ENCODE measurements around the gene TRAPPC12. TPM values are rescaled to one million over a fixed set of nuclear protein-coding genes. Genes with fewer than 3 reads are reported as not detected.

TRAPPC12 gene
- total and polyA plus RNA-seq, 9 donors: 64.1 to 143 (median 81.4) TPM

DNA sequence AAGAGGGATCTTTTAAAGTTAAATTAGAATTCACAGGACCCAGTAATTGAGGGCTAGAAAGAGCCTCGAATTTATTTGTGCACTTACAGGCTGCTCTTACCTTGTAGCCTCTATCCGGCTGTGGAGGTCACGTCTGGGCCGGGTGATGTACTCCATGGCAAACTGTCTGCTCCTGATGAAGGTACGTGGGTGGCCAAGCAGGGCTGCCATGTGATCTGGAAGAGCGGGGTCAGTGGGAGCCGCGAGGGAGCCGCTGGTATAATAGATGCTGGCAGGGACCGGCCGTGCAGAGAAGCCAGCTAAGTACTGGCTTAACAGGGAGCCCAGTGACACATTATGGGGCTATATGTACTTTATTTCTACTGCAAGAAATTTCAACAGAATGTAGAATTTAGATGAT, 80.7 kb downstream of the TRAPPC12 start:
- H3K27ac ChIP-seq: no peak overlapping the region
- no peak overlapping the region for H3K4me3 ChIP-seq
- peak in 1 of 5 donors; percentile 16 for DNase-seq
- no peaks in the 10 kb centered on the region for H3K36me3 ChIP-seq
- H3K27me3 ChIP-seq: no peaks in the 10 kb centered on the region
- intact Hi-C loops (cut with DNase I): loop anchor here in 1 of 4 donors (2.0 kb wide), 1 partner anchor 35 kb away; no protein-coding TSS in a partner anchor
- WGBS, 3 donors: 78 to 85% (median 84%) methylated on average over 11 of the region's 11 CpGs
- H3K4me1 ChIP-seq (ENCODE audit: insufficient read depth): peaks cover 2% of the 10 kb centered on the region
- H3K9me3 ChIP-seq: no peaks in the 10 kb centered on the region
- TF ChIP-seq EP300 (IDR thresholded peaks at IDR 0.05): no peak
- no peak for TF ChIP-seq POLR2A (IDR thresholded peaks at IDR 0.05)
- TF ChIP-seq, protein P1, sequence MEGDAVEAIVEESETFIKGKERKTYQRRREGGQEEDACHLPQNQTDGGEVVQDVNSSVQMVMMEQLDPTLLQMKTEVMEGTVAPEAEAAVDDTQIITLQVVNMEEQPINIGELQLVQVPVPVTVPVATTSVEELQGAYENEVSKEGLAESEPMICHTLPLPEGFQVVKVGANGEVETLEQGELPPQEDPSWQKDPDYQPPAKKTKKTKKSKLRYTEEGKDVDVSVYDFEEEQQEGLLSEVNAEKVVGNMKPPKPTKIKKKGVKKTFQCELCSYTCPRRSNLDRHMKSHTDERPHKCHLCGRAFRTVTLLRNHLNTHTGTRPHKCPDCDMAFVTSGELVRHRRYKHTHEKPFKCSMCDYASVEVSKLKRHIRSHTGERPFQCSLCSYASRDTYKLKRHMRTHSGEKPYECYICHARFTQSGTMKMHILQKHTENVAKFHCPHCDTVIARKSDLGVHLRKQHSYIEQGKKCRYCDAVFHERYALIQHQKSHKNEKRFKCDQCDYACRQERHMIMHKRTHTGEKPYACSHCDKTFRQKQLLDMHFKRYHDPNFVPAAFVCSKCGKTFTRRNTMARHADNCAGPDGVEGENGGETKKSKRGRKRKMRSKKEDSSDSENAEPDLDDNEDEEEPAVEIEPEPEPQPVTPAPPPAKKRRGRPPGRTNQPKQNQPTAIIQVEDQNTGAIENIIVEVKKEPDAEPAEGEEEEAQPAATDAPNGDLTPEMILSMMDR (IDR thresholded peaks at IDR 0.05): no peak

GRCh38 chr2:3460831-3461800, 81.6 kb downstream of the TRAPPC12 start:
- Histone ChIP-seq H3K27ac (no peak overlapping the region), H3K27me3 (no peaks in the 10 kb centered on the region), H3K9me3 (no peaks in the 10 kb centered on the region), H3K4me1 (ENCODE audit: insufficient read depth) (peaks cover 2% of the 10 kb centered on the region), H3K36me3 (no peaks in the 10 kb centered on the region), H3K4me3 (no peak overlapping the region)
- DNase-seq: peak in 3 of 5 donors; percentile 54 to 74 (median 72)
- WGBS, 3 donors: 60 to 74% (median 61%) methylated on average over 37 to 38 of the region's 38 CpGs
- intact Hi-C loops (cut with DNase I): loop anchor here in 1 of 4 donors (2.0 kb wide), 1 partner anchor 36 kb away; no protein-coding TSS in a partner anchor
- TF ChIP-seq EP300 (IDR thresholded peaks at IDR 0.05) (no peak), POLR2A (IDR thresholded peaks at IDR 0.05) (no peak)
- TF ChIP-seq, protein P1 (IDR thresholded peaks at IDR 0.05): no peak

- Histone ChIP-seq H3K27ac (no peak overlapping the region), H3K36me3 (no peaks in the 10 kb centered on the region), H3K27me3 (no peaks in the 10 kb centered on the region), H3K4me3 (no peak overlapping the region), H3K4me1 (ENCODE audit: insufficient read depth) (peaks cover 2% of the 10 kb centered on the region), H3K9me3 (no peaks in the 10 kb centered on the region)
- WGBS, 3 donors: 53 to 70% (median 60%) methylated on average over 12 of the region's 12 CpGs
- peak in 1 of 5 donors; percentile 40 for DNase-seq
- TF ChIP-seq, protein P1 (IDR thresholded peaks at IDR 0.05): peak; percentile 69 to 90 (median 83)
- no peak for TF ChIP-seq POLR2A (IDR thresholded peaks at IDR 0.05)
- intact Hi-C loops (cut with DNase I): loop anchor here in 1 of 4 donors (2.0 kb wide), 1 partner anchor 37 kb away; no protein-coding TSS in a partner anchor
Observed at GRCh38 chr2:3461801-3462492, 82.5 kb downstream of the TRAPPC12 start.

DNA sequence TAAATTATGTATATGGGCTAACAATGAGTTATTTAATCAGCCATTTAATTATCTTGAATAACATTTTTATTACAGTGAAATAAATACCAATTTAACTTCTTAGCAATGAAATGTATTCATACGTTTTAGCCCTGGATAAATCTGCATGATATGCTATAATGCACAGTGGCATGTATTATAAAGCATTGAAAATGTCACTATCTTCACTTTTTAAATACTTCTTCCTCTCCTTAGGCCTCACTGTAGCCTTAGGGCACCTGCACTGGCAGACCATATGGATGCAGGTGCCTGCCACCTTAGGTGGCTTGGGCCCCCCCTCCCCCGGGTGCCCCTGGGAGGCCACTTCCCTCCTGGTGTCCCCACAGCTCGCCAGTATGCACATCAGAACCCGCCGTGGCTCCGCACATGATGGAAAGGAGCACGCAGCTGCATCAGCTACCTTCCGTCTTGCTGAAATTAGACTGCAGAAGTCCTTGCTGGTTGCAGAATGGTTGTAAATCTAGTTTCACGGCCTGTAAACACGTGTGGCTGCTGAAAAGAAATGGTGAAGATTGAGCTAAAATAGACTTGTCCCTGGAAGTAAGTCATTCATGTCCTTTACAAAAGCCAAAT, 83.1 kb downstream of the TRAPPC12 start:
- intact Hi-C loops (cut with DNase I): no loop called here
- TF ChIP-seq EP300 (IDR thresholded peaks at IDR 0.05): no peak
- TF ChIP-seq, protein P1 (IDR thresholded peaks at IDR 0.05): peak in 1 of 3 donors; percentile 2
- Histone ChIP-seq H3K27me3 (no peaks in the 10 kb centered on the region), H3K27ac (no peak overlapping the region), H3K36me3 (no peaks in the 10 kb centered on the region), H3K4me1 (ENCODE audit: insufficient read depth) (peaks cover 2% of the 10 kb centered on the region), H3K4me3 (no peak overlapping the region), H3K9me3 (no peaks in the 10 kb centered on the region)
- peak in 1 of 5 donors; percentile 27 for DNase-seq
- 66 to 73% (median 71%) methylated on average over 10 of the region's 10 CpGs for WGBS, 3 donors
